CD4-positive, alpha-beta T cell treated with Interferon alpha-2 for 1 hour (primary cell): ENCODE measurements around the gene MRTFA.
"Not testable (repeated sequence)": the region's sequence is repeated elsewhere in the genome, so short reads cannot be mapped to it uniquely, and the experiment has no call there.

Source experiments
- DNase-seq, 2 donors: peaks; one replicate each; pipeline ENCODE4 v3.0.0-alpha.2; 2020 to 2022

Gene MRTFA

GRCh38 chr22:40625794-40626193 lies 10.7 kb downstream of the MRTFA start:
- DNase-seq = not testable (repeated sequence)

- DNase-seq = not testable (repeated sequence)
Observed at GRCh38 chr22:40625281-40625680, 11.2 kb downstream of the MRTFA start.

GRCh38 chr22:40624770-40625169 lies 11.7 kb downstream of the MRTFA start:
- no peak for DNase-seq

- no peak for DNase-seq
Observed at GRCh38 chr22:40621309-40622151, 15.0 kb downstream of the MRTFA start.

GRCh38 chr22:40620464-40621046 lies 16.0 kb downstream of the MRTFA start:
- no peak for DNase-seq

- no peak for DNase-seq
Observed at GRCh38 chr22:40618400-40618799, 18.1 kb downstream of the MRTFA start.

- DNase-seq = no peak
Observed at GRCh38 chr22:40616578-40616977, 19.9 kb downstream of the MRTFA start.

GRCh38 chr22:40613067-40613466 lies 23.5 kb downstream of the MRTFA start:
- no peak for DNase-seq

- no peak for DNase-seq
Observed at GRCh38 chr22:40612291-40612751, 24.2 kb downstream of the MRTFA start.

- DNase-seq = no peak
Observed at GRCh38 chr22:40611606-40612005, 24.9 kb downstream of the MRTFA start.

- DNase-seq = no peak
Observed at GRCh38 chr22:40610329-40610850, 26.1 kb downstream of the MRTFA start.

GRCh38 chr22:40609216-40609615 lies 27.3 kb downstream of the MRTFA start:
- DNase-seq = no peak

- DNase-seq = no peak
Observed at GRCh38 chr22:40607506-40607905, 29.0 kb downstream of the MRTFA start.

GRCh38 chr22:40606306-40606705 lies 30.2 kb downstream of the MRTFA start:
- DNase-seq = no peak

GRCh38 chr22:40605761-40606160 lies 30.8 kb downstream of the MRTFA start:
- DNase-seq = no peak

GRCh38 chr22:40603088-40603605 lies 33.4 kb downstream of the MRTFA start:
- no peak for DNase-seq

GRCh38 chr22:40602231-40602630 lies 34.3 kb downstream of the MRTFA start:
- no peak for DNase-seq

GRCh38 chr22:40599731-40600130 lies 36.8 kb downstream of the MRTFA start:
- DNase-seq = no peak

- not testable (repeated sequence) for DNase-seq
Observed at GRCh38 chr22:40598712-40599111, 37.8 kb downstream of the MRTFA start.

- DNase-seq = no peak
Observed at GRCh38 chr22:40597526-40598430, 38.7 kb downstream of the MRTFA start.

GRCh38 chr22:40595497-40596234 lies 40.9 kb downstream of the MRTFA start:
- no peak for DNase-seq

GRCh38 chr22:40594924-40595323 lies 41.6 kb downstream of the MRTFA start:
- DNase-seq = no peak
